Skin of body (tissue), 2 donors: ENCODE measurements around the gene LMNTD2. TPM values are rescaled to one million over a fixed set of nuclear protein-coding genes. Genes with fewer than 3 reads are reported as not detected.

Source experiments
- DNase-seq: peaks from one replicate; lab custom pipeline; 2025; lab: John Stamatoyannopoulos, UW
- total RNA-seq: library from RNA; depleted of rRNA; stranded (reverse); fragments of >200 nt; gene quantifications from one replicate; pipeline ENCODE4 v1.2.3, GENCODE V29; 2014

LMNTD2 gene, protein sequence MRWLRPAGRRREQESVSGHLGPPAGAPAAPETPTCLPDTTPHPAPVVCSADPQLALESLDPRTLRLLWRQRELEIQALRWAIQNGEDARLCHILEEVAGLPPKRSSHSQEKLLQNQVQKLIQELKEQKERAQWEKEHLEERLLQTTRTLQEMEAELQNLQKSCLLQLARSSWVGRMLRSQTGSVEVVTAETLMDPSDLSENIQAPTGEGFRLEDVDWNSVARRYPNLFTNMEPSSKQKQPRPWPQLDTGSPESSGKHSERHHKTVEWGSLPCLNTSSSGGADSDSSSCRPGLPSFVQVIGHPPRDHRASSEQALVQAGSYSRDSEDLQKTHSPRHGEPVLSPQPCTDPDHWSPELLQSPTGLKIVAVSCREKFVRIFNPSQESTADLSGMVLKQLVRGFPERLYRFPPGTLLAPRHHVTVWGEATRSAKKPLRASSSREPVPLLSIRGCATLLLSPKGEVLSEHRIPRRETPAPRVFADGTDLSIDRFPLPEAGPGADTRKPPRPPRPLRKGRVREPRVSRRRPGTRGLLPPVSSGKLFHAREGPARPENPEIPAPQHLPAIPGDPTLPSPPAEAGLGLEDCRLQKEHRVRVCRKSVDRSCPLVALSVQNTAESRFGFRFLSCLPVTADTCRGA
- total RNA-seq: 0.69 TPM

DNA sequence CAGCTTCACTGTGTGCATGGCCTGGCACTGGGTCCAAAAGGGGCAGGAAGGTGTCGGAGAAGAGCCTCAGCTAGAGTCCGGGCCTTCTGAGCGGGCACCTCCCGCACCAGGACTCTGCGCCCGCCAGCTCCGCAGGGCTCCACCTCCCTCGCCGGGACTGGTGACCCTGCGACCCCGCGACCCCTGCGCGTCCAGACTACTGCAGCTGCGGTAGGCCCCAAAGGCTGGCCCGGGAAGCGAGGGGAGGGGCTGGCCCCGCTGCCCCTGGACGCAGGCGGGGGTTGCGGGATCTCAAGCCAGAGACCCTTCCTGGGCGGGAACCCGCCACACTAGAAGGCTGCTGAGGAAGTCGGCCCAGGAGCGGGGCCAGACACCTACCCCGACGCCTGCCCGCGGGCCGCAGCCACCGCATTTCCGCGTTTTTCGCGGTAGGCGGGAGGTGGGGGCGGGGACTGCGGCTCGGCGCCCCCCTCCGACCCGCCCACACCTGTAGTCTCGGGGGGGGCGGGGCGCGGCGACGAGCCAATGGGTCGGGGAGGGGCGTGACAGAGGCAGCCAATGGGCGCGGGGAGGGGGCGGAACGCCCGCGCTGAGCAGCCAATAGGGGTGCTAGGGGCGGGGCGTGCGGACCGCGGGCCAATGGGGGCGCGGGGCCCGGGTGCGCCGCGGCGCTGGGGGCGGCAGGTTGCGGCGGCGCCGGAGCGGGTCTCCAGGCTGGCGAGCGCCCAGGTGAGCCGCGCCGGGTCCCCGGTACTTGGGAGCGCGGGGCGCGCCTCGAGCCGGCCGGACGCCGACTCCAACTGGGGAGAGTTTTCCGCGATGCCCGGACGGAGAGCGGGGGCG is at the start of gene LMNTD2, which contains the start of gene RASSF7:
LMNTD2 (minus strand) TSS at position 434 of the 843 bp plus-strand sequence; CDS start at position 412, 22 bp downstream.
RASSF7 (plus strand) TSS at position 666 of the 843 bp plus-strand sequence. CDS start 799 bp downstream, outside the sequence.
- peak; percentile 59 for DNase-seq

DNA sequence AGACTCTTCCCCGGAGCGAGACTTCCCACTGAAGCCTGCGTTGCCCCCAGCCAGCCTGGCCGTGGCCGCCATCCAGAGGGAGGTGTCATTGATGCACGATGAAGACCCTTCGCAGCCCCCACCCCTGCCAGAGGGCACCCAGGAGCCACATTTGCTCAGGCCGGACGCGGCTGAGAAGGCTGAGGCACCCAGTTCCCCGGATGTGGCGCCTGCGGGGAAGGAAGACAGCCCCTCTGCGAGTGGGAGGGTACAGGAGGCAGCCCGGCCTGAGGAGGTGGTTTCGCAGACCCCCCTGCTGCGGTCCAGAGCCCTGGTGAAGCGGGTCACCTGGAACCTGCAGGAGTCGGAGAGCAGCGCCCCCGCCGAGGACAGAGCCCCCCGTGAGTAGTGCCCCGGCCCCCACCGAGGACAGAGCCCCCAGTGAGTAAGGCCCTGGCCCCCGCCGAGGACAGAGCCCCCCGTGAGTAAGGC is 48.8 kb upstream of the LMNTD2 start:
- no peak for DNase-seq

DNA sequence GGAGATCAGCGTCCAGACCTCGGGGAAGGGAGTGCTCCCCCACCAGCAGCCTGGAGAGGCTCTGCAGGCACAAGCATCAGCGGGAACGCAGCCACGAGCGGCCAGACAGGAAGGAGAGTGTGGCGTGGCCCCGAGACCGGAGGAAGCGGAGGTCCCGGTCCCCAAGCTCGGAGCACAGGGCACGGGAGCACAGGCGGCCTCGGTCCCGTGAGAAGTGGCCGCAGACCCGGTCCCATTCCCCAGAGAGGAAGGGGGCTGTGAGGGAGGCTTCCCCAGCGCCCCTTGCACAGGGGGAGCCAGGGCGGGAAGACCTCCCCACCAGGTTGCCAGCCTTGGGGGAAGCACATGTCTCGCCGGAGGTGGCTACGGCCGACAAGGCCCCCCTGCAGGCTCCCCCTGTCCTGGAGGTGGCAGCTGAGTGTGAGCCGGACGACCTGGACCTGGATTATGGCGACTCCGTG is 48.3 kb upstream of the LMNTD2 start:
- no peak for DNase-seq

DNA sequence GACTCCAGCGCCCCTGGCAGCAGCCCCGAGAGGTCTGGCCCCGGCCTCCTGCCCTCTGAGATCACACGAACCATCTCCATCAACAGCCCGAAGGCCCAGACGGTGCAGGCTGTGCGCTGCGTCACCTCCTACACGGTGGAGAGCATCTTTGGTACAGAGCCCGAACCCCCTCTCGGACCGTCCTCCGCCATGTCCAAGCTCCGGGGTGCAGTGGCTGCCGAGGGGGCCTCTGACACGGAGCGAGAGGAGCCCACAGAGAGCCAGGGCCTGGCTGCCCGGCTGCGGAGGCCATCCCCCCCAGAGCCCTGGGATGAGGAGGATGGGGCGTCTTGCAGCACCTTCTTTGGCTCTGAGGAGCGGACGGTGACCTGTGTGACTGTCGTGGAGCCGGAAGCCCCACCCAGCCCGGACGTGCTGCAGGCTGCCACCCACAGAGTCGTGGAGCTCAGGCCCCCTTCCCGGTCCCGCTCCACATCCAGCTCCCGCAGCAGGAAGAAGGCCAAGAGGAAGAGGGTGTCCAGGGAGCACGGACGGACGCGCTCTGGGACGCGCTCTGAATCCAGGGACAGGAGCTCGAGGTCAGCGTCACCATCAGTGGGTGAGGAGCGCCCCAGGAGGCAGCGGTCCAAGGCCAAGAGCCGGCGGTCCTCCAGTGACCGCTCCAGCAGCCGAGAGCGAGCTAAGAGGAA is 47.6 kb upstream of the LMNTD2 start:
- no peak for DNase-seq

DNA sequence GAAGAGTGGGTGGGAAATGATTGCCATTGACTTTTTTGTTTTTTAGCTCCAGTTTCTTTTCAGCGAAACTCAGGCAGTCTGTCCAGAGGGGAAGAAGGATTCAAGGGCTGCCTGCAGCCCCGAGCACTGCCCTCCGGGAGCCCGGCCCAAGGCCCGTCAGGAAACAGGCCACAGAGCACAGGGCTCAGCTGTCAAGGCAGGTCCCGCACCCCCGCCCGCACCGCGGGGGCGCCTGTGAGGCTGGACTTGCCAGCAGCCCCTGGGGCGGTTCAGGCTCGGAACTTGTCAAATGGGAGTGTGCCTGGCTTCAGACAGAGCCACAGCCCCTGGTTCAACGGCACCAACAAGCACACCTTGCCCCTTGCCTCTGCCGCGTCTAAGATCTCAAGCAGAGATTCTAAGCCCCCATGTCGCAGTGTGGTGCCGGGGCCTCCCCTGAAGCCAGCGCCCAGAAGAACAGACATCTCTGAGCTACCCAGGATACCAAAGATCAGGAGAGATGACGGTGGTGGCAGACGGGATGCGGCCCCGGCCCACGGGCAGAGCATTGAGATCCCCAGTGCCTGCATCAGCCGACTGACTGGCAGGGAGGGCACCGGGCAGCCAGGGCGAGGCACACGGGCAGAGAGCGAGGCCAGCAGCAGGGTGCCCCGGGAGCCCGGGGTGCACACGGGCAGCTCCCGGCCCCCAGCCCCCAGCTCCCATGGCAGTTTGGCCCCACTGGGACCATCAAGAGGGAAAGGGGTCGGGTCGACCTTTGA is 46.7 kb upstream of the LMNTD2 start:
- DNase-seq: no peak

DNA sequence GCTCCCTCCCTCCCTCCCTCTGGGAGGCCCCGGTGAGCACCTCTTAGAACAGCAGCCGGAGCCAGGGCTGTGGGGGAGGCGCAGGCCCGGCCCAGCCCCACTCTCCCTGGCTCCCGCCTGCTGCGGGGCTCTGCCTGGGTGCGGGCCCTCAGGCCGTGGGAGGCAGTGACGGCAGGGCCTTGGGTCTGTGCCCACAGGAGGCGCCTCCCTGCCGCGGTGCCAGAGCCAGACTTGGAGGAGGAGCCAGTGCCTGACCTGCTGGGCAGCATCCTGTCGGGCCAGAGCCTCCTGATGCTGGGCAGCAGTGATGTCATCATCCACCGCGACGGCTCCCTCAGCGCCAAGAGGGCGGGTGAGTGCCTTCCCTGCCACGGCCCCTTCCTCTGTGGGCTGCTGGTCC is 45.7 kb upstream of the LMNTD2 start:
- no peak for DNase-seq

DNA sequence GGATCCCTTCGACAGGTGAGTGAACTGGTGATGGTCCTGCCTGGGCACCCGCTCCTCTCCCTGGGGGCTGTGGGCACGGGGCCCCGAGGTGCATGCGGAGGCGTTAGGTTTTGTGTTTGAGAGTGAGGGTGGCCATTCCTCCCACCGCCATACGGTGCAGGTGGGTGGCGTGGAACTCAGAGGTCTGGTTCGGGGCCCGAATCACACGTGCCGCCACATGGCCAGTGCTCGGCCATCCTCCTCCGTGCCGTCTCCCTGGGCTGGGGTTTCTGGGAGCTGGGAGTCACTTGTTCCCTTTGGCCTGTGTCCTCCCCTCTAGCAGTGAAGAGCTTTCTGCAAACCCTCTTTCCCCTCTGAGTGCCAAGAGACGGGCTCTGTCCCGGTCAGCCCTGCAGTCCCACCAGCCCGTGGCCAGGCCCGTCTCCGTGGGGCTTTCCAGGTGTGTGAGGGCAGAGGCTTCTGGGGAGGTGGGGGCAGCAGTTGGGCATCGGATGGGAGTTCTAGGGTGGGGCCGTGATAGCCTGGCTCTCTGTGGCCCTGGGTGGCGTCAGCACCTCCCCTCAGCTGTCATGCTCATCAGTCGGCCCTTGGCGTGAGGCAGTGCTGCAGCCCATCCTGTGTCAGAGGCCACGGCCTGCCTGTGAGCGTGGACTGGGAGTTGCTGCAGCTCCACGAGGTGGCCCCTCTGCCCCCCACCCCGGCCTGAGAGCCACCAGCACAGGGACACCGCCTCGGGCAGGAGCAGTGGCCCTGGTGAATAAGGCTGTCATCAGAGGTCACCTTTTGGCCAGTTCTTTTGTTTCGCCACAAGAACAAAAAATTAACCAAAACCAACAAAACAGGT is 45.0 kb upstream of the LMNTD2 start:
- DNase-seq: no peak

DNA sequence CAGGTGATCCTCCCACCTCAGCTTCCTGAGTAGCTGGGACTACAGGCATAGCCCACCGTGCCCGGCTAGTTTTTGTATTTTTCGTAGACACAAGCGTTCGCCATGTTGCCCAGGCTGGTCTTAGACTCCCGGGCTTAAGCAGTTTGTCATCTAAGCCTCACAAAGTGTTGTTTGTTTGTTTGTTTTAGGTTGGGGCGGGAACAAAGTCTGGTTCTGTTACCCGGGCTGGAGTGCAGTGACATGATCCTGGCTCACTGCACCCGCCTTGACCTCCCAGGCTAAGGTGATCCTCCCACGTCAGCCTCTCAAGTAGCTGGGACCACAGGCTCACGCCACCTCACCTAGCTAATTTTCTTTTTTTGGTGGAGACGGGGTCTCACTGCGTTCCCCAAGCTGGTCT is 42.6 kb upstream of the LMNTD2 start:
- no peak for DNase-seq

DNA sequence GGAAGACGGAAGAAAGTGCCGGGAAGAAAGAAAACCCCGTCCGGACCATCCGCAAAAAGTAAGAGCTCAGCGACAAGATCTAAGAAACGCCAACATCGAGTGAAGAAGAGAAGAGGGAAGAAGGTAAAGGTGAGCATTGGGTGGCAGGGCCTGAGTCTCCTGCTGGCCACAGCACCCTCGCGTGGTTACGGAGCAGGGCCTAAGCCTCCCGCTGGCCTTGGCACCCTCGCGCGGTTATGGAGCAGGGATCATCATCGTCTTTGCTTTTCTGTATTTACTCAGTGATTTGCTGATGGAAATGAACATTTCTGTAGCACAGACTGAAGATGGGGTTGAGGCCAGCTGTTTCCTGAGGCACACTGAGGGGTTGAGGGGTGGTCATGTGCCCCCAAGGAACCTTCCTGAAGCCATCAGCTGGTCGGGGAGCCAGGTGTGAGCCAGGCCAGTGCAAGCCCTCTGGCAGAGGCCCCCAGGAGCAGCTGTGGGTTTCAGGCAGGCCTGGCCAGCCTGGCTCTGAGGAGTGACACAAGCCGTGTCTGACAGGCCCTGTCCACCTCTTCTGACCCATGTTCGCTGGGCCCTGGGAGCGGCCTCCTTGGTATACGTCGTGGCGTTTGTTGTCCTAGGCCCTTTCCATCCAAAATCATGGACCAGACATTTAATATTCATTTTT is 41.2 kb upstream of the LMNTD2 start:
- no peak for DNase-seq

DNA sequence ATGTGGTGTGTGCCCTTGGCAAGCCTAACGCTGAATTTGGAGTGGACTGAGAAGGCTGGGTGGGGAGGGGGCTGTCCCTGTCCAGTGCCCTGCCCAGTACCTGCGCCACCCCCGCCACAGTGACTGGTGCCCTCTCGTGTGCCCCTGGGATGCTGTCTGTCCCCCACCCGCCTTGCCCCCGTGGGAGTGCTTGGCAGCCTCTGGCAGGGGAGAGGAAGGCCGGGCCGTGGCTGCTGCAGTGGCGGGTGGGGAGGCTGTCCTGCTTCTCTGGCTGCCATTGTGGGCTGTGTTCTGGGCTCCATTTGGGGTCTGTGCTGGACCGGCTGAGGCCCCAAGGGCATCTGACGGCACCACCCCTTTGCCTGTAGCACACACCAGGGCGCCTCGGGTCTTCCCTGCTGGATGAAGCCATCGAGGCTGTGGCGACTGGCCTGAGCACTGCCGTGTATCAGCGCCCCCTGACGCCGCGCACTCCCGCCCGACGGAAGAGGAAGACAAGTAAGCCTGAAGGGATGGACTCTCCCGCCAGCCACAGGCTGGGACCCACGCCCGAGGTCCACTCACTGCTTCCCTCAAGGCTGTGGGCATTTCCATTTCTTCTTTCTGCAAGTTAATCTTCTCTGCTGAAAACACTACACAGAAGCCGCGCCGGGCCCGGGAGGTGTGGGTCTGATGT is 37.6 kb upstream of the LMNTD2 start:
- DNase-seq: no peak

DNA sequence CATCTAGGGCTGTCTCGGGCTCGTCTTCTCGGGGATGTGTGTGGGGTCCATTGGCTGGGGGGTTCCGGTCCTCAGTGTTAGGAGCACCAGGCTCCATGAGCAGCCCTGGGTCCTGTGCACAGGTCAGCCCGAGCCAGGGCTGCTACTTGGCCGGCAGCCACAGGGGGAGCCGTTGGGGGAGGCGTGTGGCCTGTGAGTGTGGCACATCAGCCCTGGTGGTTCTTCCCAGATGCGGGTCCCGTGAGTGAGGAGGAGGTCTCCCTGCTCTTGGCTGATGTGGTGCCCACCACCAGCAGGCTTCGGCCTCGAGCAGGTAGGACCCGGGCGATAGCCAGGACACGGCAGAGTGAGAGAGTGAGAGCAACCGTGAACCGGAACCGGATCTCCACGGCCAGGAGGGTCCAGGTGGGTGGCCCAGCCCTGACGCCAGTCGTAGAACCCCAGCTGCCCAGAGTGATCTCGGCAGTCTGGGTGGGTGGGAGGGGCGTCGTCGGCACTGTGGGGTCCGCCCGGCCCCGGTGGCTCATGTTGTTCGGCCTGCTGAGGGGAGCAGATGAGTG is 36.7 kb upstream of the LMNTD2 start:
- no peak for DNase-seq

DNA sequence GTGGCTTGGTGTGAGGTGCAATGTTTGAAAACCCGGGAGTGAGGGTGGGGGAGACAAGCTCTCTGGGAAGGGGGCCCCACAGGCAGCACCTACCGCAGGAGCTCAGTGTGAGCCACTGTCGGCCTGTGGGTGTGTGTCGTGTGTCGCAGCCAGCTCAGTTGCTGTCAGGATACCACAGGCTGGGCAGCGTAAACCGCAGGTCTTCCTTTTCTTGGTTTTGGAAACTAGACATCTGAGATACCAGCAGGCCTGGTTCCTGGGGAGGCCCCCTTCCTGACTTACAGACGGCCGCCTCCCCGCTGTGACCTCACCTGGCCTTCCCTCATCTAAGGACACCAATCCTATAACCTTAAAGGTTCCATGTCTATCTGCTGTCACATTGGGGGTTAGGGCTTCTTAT is 35.8 kb upstream of the LMNTD2 start:
- no peak for DNase-seq

DNA sequence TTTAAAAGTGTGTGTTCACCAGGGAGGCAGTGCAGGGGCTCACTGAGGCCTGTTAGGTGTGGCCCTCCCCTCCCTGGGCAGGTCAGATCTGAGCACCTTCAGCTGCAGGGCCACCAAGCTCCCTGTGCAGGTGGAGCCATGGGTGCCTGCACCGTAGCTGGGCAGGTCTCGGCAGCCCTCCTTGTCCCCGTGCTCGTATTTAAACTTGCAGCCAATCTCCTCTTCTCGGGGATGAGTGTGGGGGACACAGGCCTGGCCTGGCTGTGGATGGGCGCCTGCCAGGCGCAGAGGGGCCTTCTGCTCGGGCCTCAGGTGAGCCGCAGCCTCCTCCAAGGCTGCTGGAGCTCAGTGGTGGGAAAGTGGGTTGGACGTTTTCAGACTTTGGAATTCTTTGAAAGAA is 34.9 kb upstream of the LMNTD2 start:
- DNase-seq: no peak

DNA sequence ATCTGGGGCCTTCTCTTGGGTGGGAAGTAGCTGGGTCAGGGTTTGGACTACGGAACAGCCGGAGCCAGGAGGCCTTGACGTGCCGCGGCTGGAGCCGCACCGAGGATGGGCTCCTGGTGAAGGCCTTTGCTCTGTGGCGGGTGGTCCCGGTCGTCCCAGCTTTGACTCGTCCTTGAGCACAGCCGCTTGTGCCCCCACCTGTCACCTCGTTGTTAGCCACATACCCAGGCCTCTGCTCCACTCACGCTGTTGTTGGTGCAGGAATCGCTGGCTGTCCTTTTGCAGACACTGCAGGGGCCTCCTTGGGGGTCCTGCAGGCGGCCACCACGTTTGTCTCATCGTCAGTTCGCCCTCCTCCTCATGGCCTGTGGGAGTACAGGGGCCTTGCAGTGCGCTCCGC is 32.8 kb upstream of the LMNTD2 start:
- no peak for DNase-seq

DNA sequence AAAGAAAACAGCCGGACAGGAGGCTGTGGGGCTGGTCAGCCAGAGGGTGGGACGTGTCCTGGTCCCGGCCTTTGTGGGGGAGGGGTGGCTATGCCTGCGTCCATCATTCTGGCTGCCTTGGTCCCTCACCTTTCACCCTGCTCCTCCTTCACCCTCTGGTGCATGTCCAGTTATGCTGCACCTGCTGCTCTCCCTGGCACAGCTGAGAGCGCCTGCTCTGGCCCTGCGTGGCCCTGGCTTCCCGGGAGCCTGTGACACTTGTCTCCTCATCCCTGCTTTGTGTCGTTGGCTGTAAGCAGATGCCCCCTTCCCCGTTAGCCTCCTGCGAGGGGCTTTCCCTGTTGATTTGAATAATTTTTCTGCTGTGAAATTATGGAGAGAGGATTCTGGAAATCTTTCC is 32.4 kb upstream of the LMNTD2 start:
- DNase-seq: no peak

DNA sequence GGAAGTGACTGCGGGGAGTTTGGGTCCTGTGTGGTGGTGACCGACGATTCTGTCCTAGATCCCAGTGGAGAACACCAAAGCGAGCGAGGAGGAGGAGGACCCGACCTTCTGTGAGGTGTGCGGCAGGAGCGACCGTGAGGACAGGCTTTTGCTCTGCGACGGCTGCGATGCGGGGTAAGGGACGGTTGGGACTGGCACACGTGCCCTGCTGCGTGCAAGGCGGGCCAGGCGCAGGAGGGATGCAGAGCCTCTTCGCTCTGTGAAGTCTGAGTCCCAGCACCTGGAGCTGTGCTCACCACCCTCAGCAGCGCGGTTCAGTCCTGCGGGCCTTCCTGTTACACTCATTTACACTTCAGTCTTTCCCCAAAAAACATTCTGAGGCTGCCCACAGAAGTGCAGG is 32.0 kb upstream of the LMNTD2 start:
- no peak for DNase-seq

DNA sequence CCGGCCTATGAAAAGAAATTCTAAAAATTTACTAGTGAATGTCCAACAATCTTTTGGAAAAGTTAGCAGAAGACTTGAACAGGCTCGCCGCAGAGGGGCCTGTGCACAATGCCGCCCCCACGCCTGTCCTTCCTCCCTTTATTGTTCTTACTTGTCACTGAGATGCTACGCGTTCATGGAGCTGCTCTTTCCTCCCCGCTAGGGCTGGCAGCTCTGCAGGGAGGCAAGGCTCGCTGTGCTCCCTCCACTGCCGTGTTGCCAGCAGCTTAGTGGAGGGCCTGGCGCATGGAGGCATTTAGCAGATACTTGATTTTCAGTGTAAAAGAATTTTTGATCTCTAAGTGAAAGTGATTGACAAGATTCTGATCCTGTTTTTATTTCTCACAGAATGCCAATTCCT is 30.5 kb upstream of the LMNTD2 start:
- no peak for DNase-seq

DNA sequence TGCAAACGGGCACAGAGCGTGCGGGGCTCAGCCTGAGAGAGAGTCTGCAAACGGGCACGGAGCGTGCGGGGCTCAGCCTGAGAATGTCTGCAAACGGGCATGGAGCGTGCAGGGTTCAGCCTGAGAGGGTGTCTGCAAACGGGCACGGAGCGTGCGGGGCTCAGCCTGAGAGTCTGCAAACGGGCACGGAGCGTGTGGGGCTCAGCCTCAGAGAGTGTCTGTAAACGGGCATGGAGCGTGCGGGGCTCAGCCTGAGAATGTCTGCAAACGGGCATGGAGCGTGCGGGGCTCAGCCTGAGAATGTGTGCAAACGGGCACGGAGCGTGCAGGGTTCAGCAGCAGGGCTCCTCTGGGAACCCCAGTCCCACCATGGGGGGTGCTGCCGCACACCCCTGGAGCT is 29.3 kb upstream of the LMNTD2 start:
- DNase-seq: no peak
